ENCODE results near the gene LRGUK.

DNA sequence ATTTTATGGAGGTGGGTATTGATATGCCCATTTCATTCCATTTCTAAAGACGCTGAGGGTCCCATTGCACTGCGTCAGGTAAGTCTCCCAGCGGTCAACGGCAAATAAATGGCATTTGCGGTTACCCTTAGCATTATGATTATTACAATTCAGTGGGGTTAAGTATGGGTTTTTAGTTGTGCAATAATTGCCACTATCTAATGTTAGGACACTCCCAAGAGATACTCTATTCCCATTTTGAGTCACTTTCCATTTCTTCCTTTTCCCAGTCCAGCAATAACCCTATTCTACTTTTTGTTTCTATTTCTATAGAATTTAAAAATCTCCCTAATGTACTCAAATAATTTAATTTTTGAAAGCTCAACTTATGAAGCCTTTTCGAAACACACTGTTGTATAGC, 185.6 kb downstream of the LRGUK start:
- TF ChIP-seq POLR2A (IDR thresholded peaks at IDR 0.05), result no peak
- no peak for TF ChIP-seq CTCF (IDR thresholded peaks at IDR 0.05 in 4 of 5, conservative IDR thresholded peaks at IDR 0.05 in 1 of 5)
